Loucy (cell line): ENCODE measurements around the gene FMO2.

Experiments
- H2AFZ ChIP-seq: fragments of 200-600 bp; sonication (generic); 2 replicates; pipeline ENCODE4 v1.6.0; 2016; ENCODE audit warnings: antibody characterized with exemption, mild to moderate bottlenecking, low read length, moderate library complexity
- H3F3A ChIP-seq: fragments of 200-600 bp; 2 replicates; pipeline ENCODE4 v1.6.0; 2016; ENCODE audit warnings: antibody characterized with exemption, low read depth, mild to moderate bottlenecking
- H3K27me3 ChIP-seq: fragments of 200-600 bp; sonication (generic); 2 replicates; pipeline ENCODE4 v1.6.1; 2014; ENCODE audit warnings: low read length, mild to moderate bottlenecking; ENCODE audit not compliant: insufficient read depth, poor library complexity, severe bottlenecking
- H3K36me3 ChIP-seq: fragments of 200-600 bp; sonication (generic); 2 replicates; pipeline ENCODE4 v1.6.1; 2016; ENCODE audit warnings: low read length; ENCODE audit not compliant: insufficient read depth
- H3K4me1 ChIP-seq: fragments of 200-600 bp; sonication (generic); 2 replicates; pipeline ENCODE4 v1.5.1; 2014; ENCODE audit warnings: low read length, mild to moderate bottlenecking; ENCODE audit not compliant: insufficient read depth, poor library complexity, severe bottlenecking
- H3K4me2 ChIP-seq: fragments of 200-600 bp; sonication (generic); 2 replicates; pipeline ENCODE4 v1.6.0; 2014; ENCODE audit warnings: antibody characterized with exemption, low read length, low read depth, mild to moderate bottlenecking; ENCODE audit not compliant: poor library complexity, severe bottlenecking
- H3K4me3 ChIP-seq: fragments of 200-600 bp; sonication (generic); 2 replicates; pipeline ENCODE4 v1.5.1; 2014; ENCODE audit warnings: low read length, mild to moderate bottlenecking, mixed read lengths; ENCODE audit not compliant: poor library complexity, severe bottlenecking
- H3K79me2 ChIP-seq: fragments of 200-600 bp; sonication (generic); 2 replicates; pipeline ENCODE4 v1.6.1; 2014; ENCODE audit warnings: low read length; ENCODE audit not compliant: insufficient read depth
- H3K9ac ChIP-seq: fragments of 200-600 bp; sonication (generic); 2 replicates; pipeline ENCODE4 v1.6.0; 2014; ENCODE audit warnings: mild to moderate bottlenecking, low read depth, low read length, moderate library complexity; ENCODE audit not compliant: poor library complexity, severe bottlenecking
- H3K9me2 ChIP-seq: fragments of 200-600 bp; sonication (generic); replicated peaks from 2 replicates; pipeline ENCODE4 v1.6.1; 2016; ENCODE audit warnings: low read depth, low read length, mixed read lengths
- H3K9me3 ChIP-seq: fragments of 200-600 bp; sonication (generic); 2 replicates; pipeline ENCODE4 v1.6.1; 2014; ENCODE audit warnings: mild to moderate bottlenecking, antibody characterized with exemption, low read length, low read depth; ENCODE audit not compliant: insufficient read depth
- H4K20me1 ChIP-seq: fragments of 200-600 bp; sonication (generic); 2 replicates; pipeline ENCODE4 v1.6.0; 2014; ENCODE audit warnings: antibody characterized with exemption, low read length, mild to moderate bottlenecking; ENCODE audit not compliant: insufficient read depth, poor library complexity, severe bottlenecking
- CTCF ChIP-seq: fragments of 200-600 bp; sonication (generic); conservative IDR thresholded peaks from 2 replicates; pipeline ENCODE4 v1.5.1; 2014; ENCODE audit warnings: mild to moderate bottlenecking, antibody characterized with exemption, low read length
- EZH2phosphoT487 ChIP-seq: fragments of 200-600 bp; IDR thresholded peaks from 2 replicates; pipeline ENCODE4 v1.6.1; 2018; ENCODE audit warnings: antibody characterized with exemption, mild to moderate bottlenecking, moderate library complexity, borderline replicate concordance

FMO2 gene

GRCh38 chr1:171213559-171214454 is 28.7 kb downstream of the FMO2 start:
- no peaks in the 10 kb centered on the region for H3K9me3 ChIP-seq
- no peaks in the 10 kb centered on the region for H3K79me2 ChIP-seq
- no peaks in the 10 kb centered on the region for H3K9me2 ChIP-seq
- TF ChIP-seq EZH2phosphoT487 (no peak), CTCF (0 out of 2 replicates have a peak, but pooled peaks have one; percentile 22)
- H3K27me3 ChIP-seq, result no peaks in the 10 kb centered on the region
- H3K36me3 ChIP-seq, result no peaks in the 10 kb centered on the region
- H4K20me1 ChIP-seq, result no peaks in the 10 kb centered on the region
- no peak overlapping the region for H3K4me2 ChIP-seq
- no peaks in the 10 kb centered on the region for H3F3A ChIP-seq
- H3K4me1 ChIP-seq, result no peaks in the 10 kb centered on the region
- no peak overlapping the region for H3K9ac ChIP-seq
- no peak overlapping the region for H3K4me3 ChIP-seq
- H2AFZ ChIP-seq, result peak overlapping the region; percentile 54

- TF ChIP-seq EZH2phosphoT487 (no peak), CTCF (no peak)
- H3K9me3 ChIP-seq, result no peaks in the 10 kb centered on the region
- H3K9me2 ChIP-seq, result no peaks in the 10 kb centered on the region
- no peaks in the 10 kb centered on the region for H3F3A ChIP-seq
- H4K20me1 ChIP-seq, result no peaks in the 10 kb centered on the region
- no peak overlapping the region for H2AFZ ChIP-seq
- H3K79me2 ChIP-seq, result no peaks in the 10 kb centered on the region
- H3K36me3 ChIP-seq, result no peaks in the 10 kb centered on the region
- H3K4me3 ChIP-seq, result no peak overlapping the region
- no peak overlapping the region for H3K9ac ChIP-seq
- no peaks in the 10 kb centered on the region for H3K27me3 ChIP-seq
- no peaks in the 10 kb centered on the region for H3K4me1 ChIP-seq
- H3K4me2 ChIP-seq, result no peak overlapping the region
These were observed 32.8 kb downstream of the FMO2 start for GRCh38 chr1:171217658-171218443.

GRCh38 chr1:171218661-171219060 is 33.6 kb downstream of the FMO2 start:
- Histone ChIP-seq H3F3A (no peaks in the 10 kb centered on the region), H3K36me3 (no peaks in the 10 kb centered on the region), H3K9me3 (no peaks in the 10 kb centered on the region), H3K4me1 (no peaks in the 10 kb centered on the region), H3K4me3 (no peak overlapping the region), H3K27me3 (no peaks in the 10 kb centered on the region), H3K9me2 (no peaks in the 10 kb centered on the region), H2AFZ (no peak overlapping the region), H3K9ac (no peak overlapping the region), H3K4me2 (no peak overlapping the region), H3K79me2 (no peaks in the 10 kb centered on the region), H4K20me1 (no peaks in the 10 kb centered on the region)
- TF ChIP-seq EZH2phosphoT487, result no peak
- TF ChIP-seq CTCF, result no peak
